IMR-90 (cell line): ENCODE data around the gene FAM210B. TPM values are rescaled to one million over a fixed set of nuclear protein-coding genes. Genes with fewer than 3 reads are reported as not detected.

Experiments used
- ATAC-seq: fragments of 200-7000 bp; cut with Tn5 transposase; 2 replicates; pipeline ENCODE4 v1.9.1; 2020; ENCODE audit warnings: low read depth, mild to moderate bottlenecking, moderate library complexity
- BruUV-seq: library from RNA; stranded (reverse); fragments of 400-500 nt; replicated peaks from 2 replicates; lab custom pipeline; 2021; lab: Mats Ljungman, UMichigan
- CTCF ChIA-PET: fragments of 300-600 bp; formaldehyde crosslinking; extraction: SDS; loops from one replicate; lab custom pipeline; 2021; ENCODE audit warnings: antibody characterized with exemption; lab: Yijun Ruan, JAX
- POLR2A ChIA-PET: fragments of 300-600 bp; sonication (Branson Sonifier 250); formaldehyde crosslinking; loops from one replicate; lab custom pipeline; 2022; ENCODE audit warnings: antibody characterized with exemption; ENCODE audit not compliant: unreplicated experiment; lab: Charles Lee
- DNase-seq: peaks from one replicate; pipeline ENCODE4 v3.0.0; 2013
- H2AFZ ChIP-seq: replicated peaks from 2 replicates; pipeline ENCODE3; 2013; ENCODE audit warnings: low read length, mild to moderate bottlenecking; ENCODE audit not compliant: poor library complexity
- H2AK5ac ChIP-seq: 2 replicates; pipeline ENCODE4 v1.6.1; 2013; ENCODE audit warnings: low read depth, low read length, inconsistent platforms
- H2AK9ac ChIP-seq: replicated peaks from 2 replicates; pipeline ENCODE3; 2013; ENCODE audit warnings: mild to moderate bottlenecking, low read depth, low read length, moderate library complexity; ENCODE audit not compliant: poor library complexity
- H2BK120ac ChIP-seq: 2 replicates; pipeline ENCODE4 v1.6.1; 2013; ENCODE audit warnings: low read depth, low read length, inconsistent platforms
- H2BK15ac ChIP-seq: 3 replicates; pipeline ENCODE4 v1.6.1; 2013; ENCODE audit warnings: low read depth, low read length, inconsistent platforms
- H2BK20ac ChIP-seq: 2 replicates; pipeline ENCODE4 v1.6.1; 2013; ENCODE audit warnings: low read depth, mild to moderate bottlenecking, inconsistent platforms, low read length, moderate library complexity
- H2BK5ac ChIP-seq: 2 replicates; pipeline ENCODE4 v1.6.1; 2013; ENCODE audit warnings: mild to moderate bottlenecking, low read depth, low read length, inconsistent platforms; ENCODE audit not compliant: poor library complexity, severe bottlenecking
- H3K14ac ChIP-seq: replicated peaks from 2 replicates; pipeline ENCODE4 v1.6.1; 2013; ENCODE audit warnings: low read depth, low read length, inconsistent platforms
- H3K18ac ChIP-seq: 2 replicates; pipeline ENCODE4 v1.6.1; 2013; ENCODE audit warnings: low read depth, low read length, control low read depth
- H3K23ac ChIP-seq: 2 replicates; pipeline ENCODE4 v1.6.1; 2013; ENCODE audit warnings: low read depth, low read length, inconsistent platforms
- H3K27ac ChIP-seq: 2 replicates; pipeline ENCODE4 v1.5.1; 2013; ENCODE audit warnings: mild to moderate bottlenecking, control low read depth, low read length; ENCODE audit not compliant: insufficient read depth
- H3K27me3 ChIP-seq: 2 replicates; pipeline ENCODE4 v1.6.1; 2013; ENCODE audit warnings: low read length; ENCODE audit not compliant: control insufficient read depth, insufficient read depth
- H3K36me3 ChIP-seq: 2 replicates; pipeline ENCODE4 v1.6.1; 2013; ENCODE audit warnings: low read length, mixed read lengths; ENCODE audit not compliant: control insufficient read depth, insufficient read depth
- H3K4ac ChIP-seq: 2 replicates; pipeline ENCODE4 v1.6.1; 2013; ENCODE audit warnings: low read depth, low read length, inconsistent platforms
- H3K4me1 ChIP-seq: 2 replicates; pipeline ENCODE4 v1.6.1; 2013; ENCODE audit warnings: low read length, mixed read lengths; ENCODE audit not compliant: control insufficient read depth, insufficient read depth
- H3K4me2 ChIP-seq: 2 replicates; pipeline ENCODE4 v1.6.1; 2013; ENCODE audit warnings: low read depth, mild to moderate bottlenecking, control low read depth, low read length, moderate library complexity
- H3K4me3 ChIP-seq: 2 replicates; pipeline ENCODE4 v1.5.1; 2013; ENCODE audit warnings: low read depth, mild to moderate bottlenecking, control low read depth, low read length, moderate library complexity; ENCODE audit not compliant: insufficient read depth
- H3K56ac ChIP-seq: 2 replicates; pipeline ENCODE4 v1.6.1; 2013; ENCODE audit warnings: low read length, inconsistent platforms; ENCODE audit not compliant: insufficient read depth; ENCODE audit errors: extremely low read depth
- H3K79me1 ChIP-seq, 2 experiments: 2 replicates each; pipeline ENCODE4 v1.6.1; 2013; ENCODE audit warnings: low read length in 2 of 2, inconsistent platforms in 1 of 2, low read depth in 1 of 2
- H3K9ac ChIP-seq: 2 replicates; pipeline ENCODE4 v1.6.1; 2013; ENCODE audit warnings: low read depth, low read length, control low read depth
- H3K9me1 ChIP-seq: 2 replicates; pipeline ENCODE4 v1.6.1; 2013; ENCODE audit warnings: low read length, inconsistent platforms; ENCODE audit not compliant: insufficient read depth
- H3K9me3 ChIP-seq: 2 replicates; pipeline ENCODE4 v1.6.1; 2013; ENCODE audit warnings: low read length; ENCODE audit not compliant: control insufficient read depth, insufficient read depth
- H4K20me1 ChIP-seq: 2 replicates; pipeline ENCODE4 v1.6.1; 2013; ENCODE audit warnings: low read length, inconsistent platforms; ENCODE audit not compliant: insufficient read depth
- H4K5ac ChIP-seq: 2 replicates; pipeline ENCODE4 v1.6.1; 2013; ENCODE audit warnings: mild to moderate bottlenecking, low read depth, low read length, control low read depth
- H4K8ac ChIP-seq, 2 experiments: 2 replicates each; pipeline ENCODE4 v1.6.1; 2013; ENCODE audit warnings: low read depth in 2 of 2, low read length in 2 of 2, control low read depth in 1 of 2, inconsistent platforms in 1 of 2
- H4K91ac ChIP-seq: 2 replicates; pipeline ENCODE4 v1.6.1; 2013; ENCODE audit warnings: low read depth, low read length, inconsistent platforms; ENCODE audit not compliant: insufficient read depth
- BHLHE40 ChIP-seq: fragments of 150-350 bp; IDR thresholded peaks from 2 replicates; pipeline ENCODE4 v1.6.1; 2016; ENCODE audit warnings: mild to moderate bottlenecking, low read depth, low read length
- CEBPB ChIP-seq: IDR thresholded peaks from 2 replicates; pipeline ENCODE4 v1.6.1; 2012; ENCODE audit warnings: low read depth, low read length, improper control_type of control experiment
- CHD1 ChIP-seq: IDR thresholded peaks from 2 replicates; pipeline ENCODE4 v1.6.1; 2012; ENCODE audit warnings: low read depth, low read length, improper control_type of control experiment
- CTCF ChIP-seq: conservative IDR thresholded peaks from 2 replicates; pipeline ENCODE4 v1.5.1; 2012; ENCODE audit warnings: mild to moderate bottlenecking, low read depth, low read length, improper control_type of control experiment
- ELK1 ChIP-seq: fragments of 150-350 bp; IDR thresholded peaks from 2 replicates; pipeline ENCODE4 v1.6.1; 2016; ENCODE audit warnings: low read depth, mild to moderate bottlenecking, low read length, moderate library complexity, borderline replicate concordance
- FOS ChIP-seq: fragments of 150-350 bp; IDR thresholded peaks from 2 replicates; pipeline ENCODE4 v1.6.1; 2016; ENCODE audit warnings: low read depth, low read length
- MAFK ChIP-seq: IDR thresholded peaks from 2 replicates; pipeline ENCODE4 v1.6.1; 2012; ENCODE audit warnings: low read depth, low read length, improper control_type of control experiment
- MAZ ChIP-seq: IDR thresholded peaks from 2 replicates; pipeline ENCODE4 v1.6.1; 2012; ENCODE audit warnings: low read depth, mild to moderate bottlenecking, low read length, improper control_type of control experiment, moderate library complexity, borderline replicate concordance
- MXI1 ChIP-seq: IDR thresholded peaks from 2 replicates; pipeline ENCODE4 v1.6.1; 2012; ENCODE audit warnings: low read depth, mild to moderate bottlenecking, low read length, moderate library complexity, borderline replicate concordance
- NFE2L2 ChIP-seq: fragments of 150-350 bp; IDR thresholded peaks from 2 replicates; pipeline ENCODE4 v1.6.1; 2016; ENCODE audit warnings: low read depth, mild to moderate bottlenecking, low read length
- POLR2A ChIP-seq: IDR thresholded peaks from 2 replicates; pipeline ENCODE4 v1.6.1; 2012; ENCODE audit warnings: mild to moderate bottlenecking, low read depth, low read length
- RAD21 ChIP-seq: IDR thresholded peaks from 2 replicates; pipeline ENCODE4 v1.6.1; 2012; ENCODE audit warnings: low read length, improper control_type of control experiment
- RCOR1 ChIP-seq: IDR thresholded peaks from 2 replicates; pipeline ENCODE4 v1.6.1; 2012; ENCODE audit warnings: mild to moderate bottlenecking, low read length, improper control_type of control experiment; ENCODE audit not compliant: insufficient replicate concordance
- RFX5 ChIP-seq: IDR thresholded peaks from 2 replicates; pipeline ENCODE4 v1.8.0; 2012; ENCODE audit warnings: low read depth, mild to moderate bottlenecking, low read length, moderate library complexity
- USF2 ChIP-seq: fragments of 150-350 bp; IDR thresholded peaks from 2 replicates; pipeline ENCODE4 v1.6.1; 2017; ENCODE audit warnings: mild to moderate bottlenecking, antibody characterized with exemption, low read length, low read depth
- whole genome bisulfite sequencing, 2 experiments: methylation state at CpG; one replicate each; pipeline versions ENCODE4 v1.1.5 to v1.1.7; 2013; ENCODE audit warnings: missing lambda C conversion rate in 2 of 2; ENCODE audit not compliant: insufficient read length in 1 of 2; ENCODE audit errors: extremely low coverage in 2 of 2; 5-methylcytosine and 5-hydroxymethylcytosine counted together
- dilution Hi-C: fragments of 300-500 bp; cut with HindIII; formaldehyde crosslinking; loops from one replicate; pipeline ENCODE4 v1.14.3; 2018; ENCODE audit warnings: low sequenced_read_pairs; ENCODE audit not compliant: unreplicated experiment
- in situ Hi-C: fragments of 300-500 bp; cut with MboI; formaldehyde crosslinking; loops from 3 replicates; pipeline ENCODE4 v1.14.3; 2019; ENCODE audit warnings: low sequenced_read_pairs, inconsistent platforms, mixed read lengths
- intact Hi-C: fragments of 100-400 bp; cut with micrococcal nuclease; formaldehyde crosslinking; loops from 2 replicates; pipeline ENCODE4 v1.10.0; 2022
- polyA plus RNA-seq, 3 experiments: library from polyadenylated mRNA; depleted of rRNA; stranded (reverse); fragments of >200 nt; gene quantifications; 2 replicates each; pipeline ENCODE4 v1.2.3, GENCODE V29; 2012; ENCODE audit warnings: low replicate concordance in 1 of 3
- total RNA-seq: library from RNA; depleted of rRNA; stranded (reverse); fragments of >200 nt; gene quantifications from 2 replicates; pipeline ENCODE4 v1.2.3, GENCODE V29; 2012

FAM210B gene
- total and polyA plus RNA-seq, 2 of the 4 experiments (the other 2 are of a cell fraction) = 29.5 to 45.0 TPM

GRCh38 chr20:56323656-56324055 lies 35.1 kb upstream of the FAM210B start:
- Histone ChIP-seq H3K14ac (no peak overlapping the region), H3K9me1 (no peaks in the 10 kb centered on the region), H2BK5ac (no peak overlapping the region), H2BK120ac (no peak overlapping the region), H3K4ac (no peak overlapping the region), H3K4me1 (no peaks in the 10 kb centered on the region), H4K91ac (no peak overlapping the region), H3K27me3 (no peaks in the 10 kb centered on the region), H4K20me1 (no peaks in the 10 kb centered on the region), H3K18ac (no peak overlapping the region), H3K79me1 (no peaks in the 10 kb centered on the region), H3K9me3 (no peaks in the 10 kb centered on the region), H3K4me2 (no peak overlapping the region), H3K23ac (no peak overlapping the region), H4K5ac (no peak overlapping the region), H3K27ac (no peak overlapping the region), H2AFZ (no peak overlapping the region), H2BK15ac (no peak overlapping the region), H2BK20ac (no peak overlapping the region), H3K56ac (no peak overlapping the region), H4K8ac (no peak overlapping the region), H3K4me3 (no peak overlapping the region), H2AK9ac (no peak overlapping the region), H3K9ac (no peak overlapping the region), H3K36me3 (no peaks in the 10 kb centered on the region), H2AK5ac (no peak overlapping the region)
- ChIA-PET POLR2A (no interaction called here), CTCF (no interaction called here)
- in situ Hi-C loops (no loop called here), dilution Hi-C loops (no loop called here), intact Hi-C loops (no loop called here)
- no peak for DNase-seq
- ATAC-seq = no peak
- no CpG with 5 or more reads among the region's 6 CpGs for WGBS, 2 experiments
- no TSS peak for BruUV-seq
- no peak for TF ChIP-seq MXI1
- TF ChIP-seq ELK1 = no peak
- no peak for TF ChIP-seq CTCF
- no peak for TF ChIP-seq RFX5
- no peak for TF ChIP-seq FOS
- no peak for TF ChIP-seq MAFK
- TF ChIP-seq MAZ = no peak
- no peak for TF ChIP-seq USF2
- no peak for TF ChIP-seq RAD21
- no peak for TF ChIP-seq NFE2L2
- TF ChIP-seq RCOR1 = no peak
- no peak for TF ChIP-seq POLR2A
- TF ChIP-seq BHLHE40 = no peak
- no peak for TF ChIP-seq CHD1
- TF ChIP-seq CEBPB = no peak
